Glutamatergic neuron (in vitro differentiated cells): ENCODE measurements around the gene BTBD3. TPM values are rescaled to one million over a fixed set of nuclear protein-coding genes. Genes with fewer than 3 reads are reported as not detected.

Experiments
- DNase-seq: peaks from one replicate; pipeline ENCODE4 v3.0.0; 2022
- H3K27ac Mint-ChIP-seq: one replicate; pipeline ENCODE4 v1.8.0; 2020; ENCODE audit warnings: mild to moderate bottlenecking, mixed read lengths, inconsistent platforms; ENCODE audit not compliant: unreplicated experiment
- H3K27me3 Mint-ChIP-seq: one replicate; pipeline ENCODE4 v1.8.0; 2020; ENCODE audit warnings: mild to moderate bottlenecking, moderate library complexity, mixed read lengths, inconsistent platforms; ENCODE audit not compliant: unreplicated experiment
- H3K36me3 Mint-ChIP-seq: one replicate; pipeline ENCODE4 v1.8.0; 2020; ENCODE audit warnings: mild to moderate bottlenecking, mixed read lengths, inconsistent platforms; ENCODE audit not compliant: unreplicated experiment
- H3K4me1 Mint-ChIP-seq: one replicate; pipeline ENCODE4 v1.8.0; 2020; ENCODE audit warnings: mild to moderate bottlenecking, low read depth, mixed read lengths, inconsistent platforms; ENCODE audit not compliant: unreplicated experiment
- H3K4me3 Mint-ChIP-seq: one replicate; pipeline ENCODE4 v1.8.0; 2020; ENCODE audit warnings: mild to moderate bottlenecking, mixed read lengths, inconsistent platforms; ENCODE audit not compliant: unreplicated experiment
- H3K9me3 Mint-ChIP-seq: one replicate; pipeline ENCODE4 v1.8.0; 2020; ENCODE audit warnings: mild to moderate bottlenecking, moderate library complexity, mixed read lengths, inconsistent platforms; ENCODE audit not compliant: unreplicated experiment
- CTCF ChIP-seq: fragments of 200-600 bp; sonication (generic); IDR thresholded peaks from one replicate; pipeline ENCODE4 v1.5.0; 2021; ENCODE audit not compliant: partially characterized antibody, unreplicated experiment
- total RNA-seq: library from RNA; stranded (reverse); fragmentation: NEBNext Ultra II Directional; extraction: Animal tissue kit (Norgen Biotek cat#: 25700); gene quantifications from one replicate; pipeline ENCODE4 v1.2.1, GENCODE V29; 2021; ENCODE audit not compliant: unreplicated experiment

The BTBD3 gene
- total RNA-seq, 1 donor from 2014 or later: 24.3 TPM

GRCh38 chr20:11891776-11892545 is 25.7 kb upstream of the BTBD3 start:
- DNase-seq: peak; percentile 66
- Mint-ChIP-seq H3K4me1 (peaks cover 18% of the 10 kb centered on the region), H3K36me3 (no peaks in the 10 kb centered on the region), H3K4me3 (peak overlapping the region; percentile 89), H3K27me3 (peaks cover 4% of the 10 kb centered on the region), H3K27ac (no peak overlapping the region), H3K9me3 (peaks cover 4% of the 10 kb centered on the region)
- TF ChIP-seq CTCF: no peak

DNA sequence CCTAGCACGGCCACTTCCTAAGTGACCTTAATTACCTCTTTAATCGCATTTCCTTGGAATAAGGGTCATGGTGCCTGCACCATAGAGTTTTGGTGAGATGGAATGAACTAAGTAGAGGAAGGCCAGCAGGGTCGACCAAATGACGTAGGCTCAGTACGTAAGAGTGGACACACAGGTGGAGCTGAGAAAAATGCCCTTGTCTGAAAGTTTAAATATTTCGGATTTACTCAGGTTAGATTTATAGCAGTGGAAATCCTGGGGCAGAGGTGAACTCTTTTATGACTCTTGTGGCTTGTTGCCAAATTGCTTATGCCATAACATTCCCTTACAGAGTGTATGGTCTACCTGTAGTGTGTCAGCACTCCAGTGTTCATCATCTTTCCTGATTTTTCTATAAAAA is 23.6 kb upstream of the BTBD3 start:
- H3K4me3 Mint-ChIP-seq: no peak overlapping the region
- no peak for DNase-seq

DNA sequence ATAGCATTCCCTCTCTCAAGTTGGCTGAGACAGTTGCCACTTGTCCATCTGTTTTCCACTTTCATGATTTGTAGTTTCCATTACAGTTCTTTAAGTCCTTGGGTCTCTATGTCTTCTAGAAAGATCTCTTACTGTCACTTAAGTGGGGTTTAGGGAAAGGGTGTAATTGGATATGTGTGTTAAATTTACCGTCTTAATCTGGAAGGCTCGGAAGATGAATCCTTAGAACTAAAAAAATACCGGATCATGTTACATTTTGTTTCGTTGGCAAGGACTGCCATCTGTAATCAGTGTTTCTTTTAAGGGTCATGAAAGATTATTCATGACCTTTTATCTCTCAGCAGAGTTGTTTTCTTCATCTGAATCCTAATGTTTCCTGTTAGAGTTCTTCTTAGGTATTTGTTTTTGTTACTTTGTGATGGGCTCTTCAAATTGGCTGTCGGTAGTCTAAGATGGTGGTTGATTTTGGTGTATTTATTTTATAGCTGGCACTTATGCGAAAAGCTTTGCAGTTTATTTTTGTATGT is 21.8 kb upstream of the BTBD3 start:
- no peak for TF ChIP-seq CTCF
- no peaks in the 10 kb centered on the region for H3K9me3 Mint-ChIP-seq
- no peak overlapping the region for H3K4me3 Mint-ChIP-seq
- peaks cover 15% of the 10 kb centered on the region for H3K4me1 Mint-ChIP-seq
- peaks cover 2% of the 10 kb centered on the region for H3K27me3 Mint-ChIP-seq
- no peak for DNase-seq
- H3K27ac Mint-ChIP-seq: no peak overlapping the region
- H3K36me3 Mint-ChIP-seq: no peaks in the 10 kb centered on the region

More for the DNA sequence above, 23.6 kb upstream of the BTBD3 start:
- no peaks in the 10 kb centered on the region for H3K36me3 Mint-ChIP-seq
- no peak overlapping the region for H3K27ac Mint-ChIP-seq
- peaks cover 18% of the 10 kb centered on the region for H3K4me1 Mint-ChIP-seq
- peaks cover 4% of the 10 kb centered on the region for H3K9me3 Mint-ChIP-seq
- TF ChIP-seq CTCF: no peak
- H3K27me3 Mint-ChIP-seq: peaks cover 4% of the 10 kb centered on the region

DNA sequence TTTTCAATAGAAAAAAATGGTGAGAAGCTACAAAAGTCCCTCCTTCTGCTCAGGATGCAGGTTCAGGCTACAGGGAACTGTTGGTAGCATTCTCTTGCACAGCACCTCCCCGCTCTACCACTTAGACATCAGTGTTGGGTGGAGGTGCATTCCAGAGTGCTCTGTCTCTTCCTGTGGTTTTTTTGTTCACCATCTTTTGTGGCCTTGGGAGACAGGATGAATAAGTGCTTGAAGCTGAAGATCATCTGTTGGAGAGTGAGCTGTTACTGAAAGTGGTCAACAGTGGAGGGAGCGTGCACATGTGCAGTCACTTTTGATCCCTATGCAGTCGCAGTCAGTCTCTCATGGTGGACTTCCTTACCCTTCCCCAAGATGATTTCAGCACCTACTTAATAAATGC is 16.6 kb upstream of the BTBD3 start:
- no peak overlapping the region for H3K4me3 Mint-ChIP-seq

More for the DNA sequence above, 16.6 kb upstream of the BTBD3 start:
- no peaks in the 10 kb centered on the region for H3K9me3 Mint-ChIP-seq
- H3K4me1 Mint-ChIP-seq: peaks cover 2% of the 10 kb centered on the region
- no peak overlapping the region for H3K27ac Mint-ChIP-seq
- TF ChIP-seq CTCF: no peak
- no peak for DNase-seq
- no peaks in the 10 kb centered on the region for H3K36me3 Mint-ChIP-seq
- no peaks in the 10 kb centered on the region for H3K27me3 Mint-ChIP-seq
